SH-SY5Y (cell line): ENCODE data around the gene SYTL2.

Experiments
- GATA2 ChIP-seq: IDR thresholded peaks from 2 replicates; pipeline ENCODE4 v1.6.1; 2011; ENCODE audit warnings: mild to moderate bottlenecking, low read depth, low read length
- GATA3 ChIP-seq: IDR thresholded peaks from 2 replicates; pipeline ENCODE4 v1.6.1; 2011; ENCODE audit warnings: low read depth, mild to moderate bottlenecking, low read length, moderate library complexity

DNA sequence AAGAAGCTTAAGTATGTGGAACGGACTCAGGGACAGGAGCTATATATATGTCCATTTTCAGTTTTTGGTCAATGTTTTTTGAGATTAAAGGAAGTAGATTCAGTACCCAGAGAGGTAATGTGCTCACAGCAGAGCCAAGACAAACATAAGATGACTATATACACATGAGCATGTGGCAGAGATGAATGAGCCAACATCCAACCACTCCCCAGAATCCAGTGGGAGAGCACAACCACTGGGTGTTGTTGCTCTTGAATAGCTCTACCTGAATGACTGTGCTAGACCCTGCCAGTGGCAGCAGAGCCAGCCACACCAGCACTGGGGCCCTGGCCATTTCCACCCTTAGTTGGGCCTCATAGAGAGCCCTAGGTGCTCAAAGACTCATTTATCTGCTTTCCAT lies 10.7 kb upstream of the SYTL2 start:
- no peak for TF ChIP-seq GATA2
- TF ChIP-seq GATA3, result no peak
